Caco-2 (cell line): Measurements from ENCODE around the gene PACS1. TPM values are rescaled to one million over a fixed set of nuclear protein-coding genes. Genes with fewer than 3 reads are reported as not detected.

Experiments used
- BruUV-seq: library from RNA; stranded (reverse); fragments of 400-500 nt; replicated peaks from 2 replicates; lab custom pipeline; 2021; lab: Mats Ljungman, UMichigan
- CTCF ChIA-PET: fragments of 300-600 bp; sonication (Branson Sonifier 250); formaldehyde crosslinking; loops from one replicate; lab custom pipeline; 2022; ENCODE audit warnings: antibody characterized with exemption; lab: Charles Lee
- POLR2A ChIA-PET: fragments of 300-600 bp; sonication (Branson Sonifier 250); formaldehyde crosslinking; loops from one replicate; lab custom pipeline; 2022; ENCODE audit warnings: antibody characterized with exemption; lab: Charles Lee
- DNase-seq, 2 experiments: peaks; one replicate each; pipeline versions ENCODE4 v3.0.0 to v3.0.0-alpha.2; 2020 to 2022
- H3K27me3 ChIP-seq: replicated peaks from 2 replicates; pipeline ENCODE4 v1.6.0; 2011; ENCODE audit warnings: low read length; ENCODE audit not compliant: control insufficient read depth, insufficient read depth
- H3K36me3 ChIP-seq: 2 replicates; pipeline ENCODE4 v1.5.1; 2011; ENCODE audit warnings: low read length; ENCODE audit not compliant: control insufficient read depth, insufficient read depth
- H3K4me1 ChIP-seq: fragments of 250-450 bp; sonication (Bioruptor Pico); 2 replicates; pipeline ENCODE4 v1.5.1; 2020; ENCODE audit warnings: mild to moderate bottlenecking
- H3K4me3 ChIP-seq: 2 replicates; pipeline ENCODE4 v1.5.1; 2011; ENCODE audit warnings: low read depth, mild to moderate bottlenecking, control low read depth, low read length
- H3K9me3 ChIP-seq: fragments of 250-450 bp; sonication (Bioruptor Pico); 2 replicates; pipeline ENCODE4 v1.5.1; 2020; ENCODE audit warnings: mild to moderate bottlenecking, moderate library complexity
- H3K27ac Mint-ChIP-seq: one replicate; pipeline ENCODE4 v1.8.0; 2022; ENCODE audit warnings: mixed read lengths; ENCODE audit not compliant: unreplicated experiment
- H3K27me3 Mint-ChIP-seq: one replicate; pipeline ENCODE4 v1.8.0; 2022; ENCODE audit warnings: mixed read lengths; ENCODE audit not compliant: insufficient read depth, unreplicated experiment
- H3K36me3 Mint-ChIP-seq: one replicate; pipeline ENCODE4 v1.8.0; 2022; ENCODE audit warnings: mild to moderate bottlenecking, mixed read lengths; ENCODE audit not compliant: insufficient read depth, unreplicated experiment
- H3K4me1 Mint-ChIP-seq: one replicate; pipeline ENCODE4 v1.8.0; 2022; ENCODE audit warnings: low read depth, mixed read lengths; ENCODE audit not compliant: unreplicated experiment
- H3K4me3 Mint-ChIP-seq: one replicate; pipeline ENCODE4 v1.8.0; 2022; ENCODE audit warnings: mild to moderate bottlenecking, moderate library complexity, mixed read lengths; ENCODE audit not compliant: unreplicated experiment
- H3K9me3 Mint-ChIP-seq: one replicate; pipeline ENCODE4 v1.8.0; 2022; ENCODE audit warnings: mixed read lengths; ENCODE audit not compliant: unreplicated experiment
- CTCF ChIP-seq, 2 experiments: fragments of 200-600 bp in 1 of 2; IDR thresholded peaks; 1 replicate in 1 of 2; 2 replicates in 1 of 2; pipeline versions ENCODE4 v1.5.1 to v1.8.0; 2011 to 2022; ENCODE audit warnings: antibody characterized with exemption in 1 of 2, control low read depth in 1 of 2, inconsistent platforms in 1 of 2, low read depth in 1 of 2, low read length in 1 of 2, mild to moderate bottlenecking in 1 of 2, moderate library complexity in 1 of 2; ENCODE audit not compliant: insufficient read depth in 1 of 2, severe bottlenecking in 1 of 2, unreplicated experiment in 1 of 2
- intact Hi-C: fragments of 100-400 bp; cut with micrococcal nuclease; formaldehyde crosslinking; loops from one replicate; pipeline ENCODE4 v1.10.0; 2022; ENCODE audit not compliant: unreplicated experiment
- total RNA-seq: library from RNA; stranded (reverse); gene quantifications from 2 replicates; pipeline ENCODE4 v1.2.3, GENCODE V29; 2022

PACS1 gene
- total RNA-seq, 1 experiment from 2014 or later: 82.2 TPM

GRCh38 chr11:66233301-66233700 lies 163.2 kb downstream of the PACS1 start:
- Histone ChIP-seq H3K27me3 (no peaks in the 10 kb centered on the region), H3K9me3 (no peaks in the 10 kb centered on the region), H3K4me3 (no peak overlapping the region), H3K4me1 (no peaks in the 10 kb centered on the region), H3K36me3 (no peaks in the 10 kb centered on the region; the same call in 1 of the 2 replicates)
- no peaks in the 10 kb centered on the region for H3K27me3 Mint-ChIP-seq
- no peak overlapping the region for H3K4me3 Mint-ChIP-seq
- H3K9me3 Mint-ChIP-seq: no peaks in the 10 kb centered on the region
- TF ChIP-seq CTCF (IDR thresholded peaks at IDR 0.05; ENCODE audit: insufficient read depth in 1 of 2, low read depth in 1 of 2, low read length in 1 of 2, severe bottlenecking in 1 of 2, unreplicated experiment in 1 of 2): no peak
- H3K4me1 Mint-ChIP-seq: no peaks in the 10 kb centered on the region
- POLR2A ChIA-PET: no interaction called here
- CTCF ChIA-PET: no interaction called here
- no TSS peak for BruUV-seq
- H3K36me3 Mint-ChIP-seq: peaks cover 68% of the 10 kb centered on the region
- intact Hi-C loops: no loop called here
- DNase-seq: no peak
- H3K27ac Mint-ChIP-seq: no peak overlapping the region

GRCh38 chr11:66235141-66235540 lies 165.1 kb downstream of the PACS1 start:
- H3K4me3 ChIP-seq: no peak overlapping the region
- no peaks in the 10 kb centered on the region for H3K9me3 ChIP-seq
- no peaks in the 10 kb centered on the region for H3K4me1 ChIP-seq
- no TSS peak for BruUV-seq
- intact Hi-C loops: no loop called here
- ChIA-PET CTCF (no interaction called here), POLR2A (no interaction called here)
- Mint-ChIP-seq H3K27me3 (no peaks in the 10 kb centered on the region), H3K9me3 (no peaks in the 10 kb centered on the region), H3K27ac (no peak overlapping the region), H3K4me3 (no peak overlapping the region), H3K4me1 (no peaks in the 10 kb centered on the region), H3K36me3 (peaks cover 57% of the 10 kb centered on the region)
- no peak for TF ChIP-seq CTCF (IDR thresholded peaks at IDR 0.05; ENCODE audit: insufficient read depth in 1 of 2, low read depth in 1 of 2, low read length in 1 of 2, severe bottlenecking in 1 of 2, unreplicated experiment in 1 of 2)
- no peaks in the 10 kb centered on the region; the same call in 1 of the 2 replicates for H3K36me3 ChIP-seq
- H3K27me3 ChIP-seq: no peaks in the 10 kb centered on the region
- no peak for DNase-seq

GRCh38 chr11:66237867-66238266 lies 167.8 kb downstream of the PACS1 start:
- Mint-ChIP-seq H3K36me3 (peaks cover 59% of the 10 kb centered on the region), H3K4me3 (no peak overlapping the region), H3K9me3 (no peaks in the 10 kb centered on the region), H3K27me3 (no peaks in the 10 kb centered on the region), H3K4me1 (no peaks in the 10 kb centered on the region), H3K27ac (no peak overlapping the region)
- Histone ChIP-seq H3K36me3 (no peaks in the 10 kb centered on the region), H3K4me1 (no peaks in the 10 kb centered on the region), H3K27me3 (no peaks in the 10 kb centered on the region), H3K9me3 (no peaks in the 10 kb centered on the region), H3K4me3 (no peak overlapping the region)
- POLR2A ChIA-PET: no interaction called here
- intact Hi-C loops: no loop called here
- no peak for TF ChIP-seq CTCF (IDR thresholded peaks at IDR 0.05; ENCODE audit: insufficient read depth in 1 of 2, low read depth in 1 of 2, low read length in 1 of 2, severe bottlenecking in 1 of 2, unreplicated experiment in 1 of 2)
- CTCF ChIA-PET: interaction anchor here (1.4 kb wide), 1 partner anchor 16 kb away, joined by 4 read pairs; no protein-coding TSS in a partner anchor
- BruUV-seq: no TSS peak
- DNase-seq: no peak
